BJ (cell line): Measurements from ENCODE around the gene ELP4. TPM values are rescaled to one million over a fixed set of nuclear protein-coding genes. Genes with fewer than 3 reads are reported as not detected.

Experiments used
- CTCF ChIA-PET: fragments of 350-600 bp; formaldehyde crosslinking; extraction: SDS; loops from one replicate; lab custom pipeline; 2021; ENCODE audit warnings: antibody characterized with exemption, inconsistent platforms; lab: Yijun Ruan, JAX
- POLR2A ChIA-PET: fragments of 300-600 bp; sonication (Branson Sonifier 250); formaldehyde crosslinking; extraction: SDS; loops from one replicate; lab custom pipeline; 2021; ENCODE audit warnings: antibody characterized with exemption; lab: Charles Lee
- DNase-seq: peaks from one replicate; pipeline ENCODE4 v3.0.0-alpha.2; 2011; ENCODE audit warnings: low read depth
- H3K27me3 ChIP-seq: 2 replicates; pipeline ENCODE4 v1.6.0; 2011; ENCODE audit warnings: low read length; ENCODE audit not compliant: control insufficient read depth, insufficient read depth
- H3K36me3 ChIP-seq: 2 replicates; pipeline ENCODE4 v1.5.1; 2011; ENCODE audit warnings: low read length; ENCODE audit not compliant: control insufficient read depth, insufficient read depth
- H3K4me3 ChIP-seq: 2 replicates; pipeline ENCODE4 v1.5.1; 2011; ENCODE audit warnings: low read depth, mild to moderate bottlenecking, control low read depth, low read length
- CTCF ChIP-seq: IDR thresholded peaks from 2 replicates; pipeline ENCODE4 v1.5.1; 2011; ENCODE audit warnings: low read depth, mild to moderate bottlenecking, control low read depth, inconsistent platforms, low read length, moderate library complexity; ENCODE audit not compliant: insufficient read depth
- polyA plus RNA-seq: library from polyadenylated mRNA; depleted of rRNA; stranded (reverse); fragments of >200 nt; gene quantifications from 2 replicates; pipeline ENCODE4 v1.2.3, GENCODE V29; 2011

ELP4 gene
- polyA plus RNA-seq, 1 experiment: 11.8 TPM

DNA sequence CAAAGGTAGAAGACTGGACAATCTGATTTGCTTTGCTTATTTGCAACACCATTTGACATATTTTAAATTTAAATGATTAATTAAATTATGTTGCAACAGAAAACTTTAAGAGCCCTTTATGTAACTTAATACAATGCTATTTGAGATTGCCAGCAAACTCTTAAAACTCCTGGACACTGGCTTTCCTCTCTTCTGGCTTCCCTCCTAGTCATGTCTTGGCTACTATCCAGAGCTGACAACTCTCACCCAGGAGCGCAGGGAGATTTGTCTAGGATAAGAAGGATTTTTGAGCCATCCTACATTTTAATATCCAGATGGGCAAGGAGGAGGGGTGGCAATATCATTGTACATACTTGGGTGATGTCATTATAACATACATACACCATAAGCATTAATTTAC lies 134.3 kb downstream of the ELP4 start:
- Histone ChIP-seq H3K27me3 (no peaks in the 10 kb centered on the region), H3K36me3 (no peaks in the 10 kb centered on the region), H3K4me3 (no peak overlapping the region)
- TF ChIP-seq CTCF: no peak
- ChIA-PET CTCF (no interaction called here), POLR2A (no interaction called here)
- peak; percentile 13 for DNase-seq

DNA sequence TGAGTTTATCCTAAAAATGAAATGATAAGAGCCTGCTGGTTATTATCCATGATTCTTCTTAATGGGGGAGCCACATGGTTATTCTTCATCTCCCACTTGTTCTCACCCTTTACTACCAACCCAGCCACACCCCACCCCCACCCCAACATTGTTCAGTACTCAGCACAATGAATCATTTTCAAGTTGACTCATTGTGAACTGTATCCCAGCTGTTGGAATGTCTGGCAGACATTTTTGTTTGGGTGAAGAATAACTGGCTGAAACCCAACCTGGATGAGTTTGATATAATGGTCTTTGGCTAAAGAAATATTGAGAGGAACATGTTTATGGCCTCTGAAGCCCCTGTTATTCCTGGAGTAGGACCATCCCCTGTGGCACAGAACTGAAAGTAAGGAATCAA lies 136.2 kb downstream of the ELP4 start:
- no peak for TF ChIP-seq CTCF
- CTCF ChIA-PET: no interaction called here
- no peaks in the 10 kb centered on the region for H3K36me3 ChIP-seq
- peak; percentile 36 for DNase-seq
- POLR2A ChIA-PET: no interaction called here
- no peak overlapping the region for H3K4me3 ChIP-seq
- no peaks in the 10 kb centered on the region for H3K27me3 ChIP-seq

- CTCF ChIA-PET: no interaction called here
- Histone ChIP-seq H3K4me3 (no peak overlapping the region), H3K27me3 (no peaks in the 10 kb centered on the region), H3K36me3 (no peaks in the 10 kb centered on the region)
- no peak for TF ChIP-seq CTCF
- DNase-seq: no peak
- POLR2A ChIA-PET: no interaction called here
These were observed 136.6 kb downstream of the ELP4 start for GRCh38 chr11:31646216-31646615.

- CTCF ChIA-PET: interaction anchor here (1.6 kb wide), 2 partner anchors 8 to 527 kb away, joined by 3 read pairs; no protein-coding TSS in a partner anchor
- H3K27me3 ChIP-seq: no peaks in the 10 kb centered on the region
- no peak for TF ChIP-seq CTCF
- H3K4me3 ChIP-seq: no peak overlapping the region
- no peak for DNase-seq
- no peaks in the 10 kb centered on the region for H3K36me3 ChIP-seq
- POLR2A ChIA-PET: no interaction called here
These were observed 139.8 kb downstream of the ELP4 start for GRCh38 chr11:31649129-31649966.

DNA sequence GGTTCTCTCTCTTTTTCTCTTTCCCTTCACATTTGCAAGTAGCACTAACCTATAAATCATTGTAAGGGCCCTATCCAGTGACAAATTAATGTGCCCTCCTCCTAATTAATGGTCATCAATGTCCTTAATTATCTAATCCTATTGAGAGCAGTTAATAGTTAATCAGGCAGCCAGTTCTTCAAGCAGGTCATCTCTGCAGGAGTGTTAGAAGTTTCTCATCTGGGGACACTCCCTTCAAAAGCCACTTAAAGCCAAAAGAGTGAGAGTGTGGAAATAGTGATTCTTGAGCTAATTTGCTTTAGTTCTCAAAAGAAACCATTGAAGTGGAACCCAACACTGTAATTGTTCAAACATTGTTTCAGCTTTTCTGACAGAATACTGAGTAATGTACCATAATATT lies 141.6 kb downstream of the ELP4 start:
- no peak overlapping the region for H3K4me3 ChIP-seq
- ChIA-PET POLR2A (no interaction called here), CTCF (no interaction called here)
- no peak for TF ChIP-seq CTCF
- H3K27me3 ChIP-seq: no peaks in the 10 kb centered on the region
- no peaks in the 10 kb centered on the region for H3K36me3 ChIP-seq
- no peak for DNase-seq
